GM06990 (cell line): ENCODE data around the gene TSPAN4.

ENCODE experiments used
- DNase-seq: peaks from one replicate; pipeline ENCODE4 v3.0.0-alpha.2; 2011; ENCODE audit not compliant: insufficient read length; ENCODE audit errors: extremely low read depth
- H3K27me3 ChIP-seq: replicated peaks from 2 replicates; pipeline ENCODE4 v1.6.0; 2011; ENCODE audit warnings: low read length; ENCODE audit not compliant: control insufficient read depth, insufficient read depth
- H3K36me3 ChIP-seq: 2 replicates; pipeline ENCODE4 v1.5.1; 2011; ENCODE audit warnings: low read length; ENCODE audit not compliant: control insufficient read depth, insufficient read depth
- H3K4me3 ChIP-seq: replicated peaks from 2 replicates; pipeline ENCODE4 v1.5.1; 2011; ENCODE audit warnings: low read depth, mild to moderate bottlenecking, control low read depth, low read length
- CTCF ChIP-seq: IDR thresholded peaks from 2 replicates; pipeline ENCODE4 v1.5.1; 2011; ENCODE audit warnings: low read length, control low read depth, mild to moderate bottlenecking, inconsistent platforms; ENCODE audit not compliant: insufficient read depth, poor library complexity, severe bottlenecking

TSPAN4 gene

GRCh38 chr11:912266-912665 is 69.6 kb downstream of the TSPAN4 start:
- TF ChIP-seq CTCF = no peak
- Histone ChIP-seq H3K27me3 (no peaks in the 10 kb centered on the region), H3K36me3 (no peaks in the 10 kb centered on the region), H3K4me3 (no peak overlapping the region)
- no peak for DNase-seq

GRCh38 chr11:913043-913442 is 70.4 kb downstream of the TSPAN4 start:
- no peak overlapping the region for H3K4me3 ChIP-seq
- no peaks in the 10 kb centered on the region for H3K27me3 ChIP-seq
- TF ChIP-seq CTCF = no peak
- H3K36me3 ChIP-seq = no peaks in the 10 kb centered on the region
- DNase-seq = no peak

GRCh38 chr11:914204-914603 is 71.6 kb downstream of the TSPAN4 start:
- no peaks in the 10 kb centered on the region for H3K36me3 ChIP-seq
- no peak for TF ChIP-seq CTCF
- no peak for DNase-seq
- no peak overlapping the region for H3K4me3 ChIP-seq
- H3K27me3 ChIP-seq = no peaks in the 10 kb centered on the region

- no peaks in the 10 kb centered on the region for H3K27me3 ChIP-seq
- TF ChIP-seq CTCF = no peak
- H3K4me3 ChIP-seq = no peak overlapping the region
- DNase-seq = no peak
- H3K36me3 ChIP-seq = no peaks in the 10 kb centered on the region
Observed at GRCh38 chr11:914747-915501, 72.3 kb downstream of the TSPAN4 start.
